GM13977 (cell line): ENCODE measurements around the gene UCK2.

ENCODE experiments used
- DNase-seq: peaks from one replicate; pipeline ENCODE4 v3.0.0; 2012; ENCODE audit warnings: low spot score
- in situ Hi-C: fragments of 300-500 bp; cut with MboI; formaldehyde crosslinking; loops from one replicate; pipeline ENCODE4 v1.12.0; 2022; ENCODE audit warnings: low sequenced_read_pairs, low pct_unique_long_range_greater_than_20kb, mixed read lengths, inconsistent platforms; ENCODE audit not compliant: unreplicated experiment
- TF ChIP-seq, protein P1 (sequence below): IDR thresholded peaks from 2 replicates; pipeline ENCODE4 v1.5.1; 2012; ENCODE audit warnings: mild to moderate bottlenecking, control low read depth; ENCODE audit not compliant: insufficient read depth; ENCODE audit errors: extremely low read depth, missing control alignments

Gene UCK2

GRCh38 chr1:165945911-165946310 lies 118.5 kb downstream of the UCK2 start:
- in situ Hi-C loops = no loop called here
- TF ChIP-seq, protein P1, sequence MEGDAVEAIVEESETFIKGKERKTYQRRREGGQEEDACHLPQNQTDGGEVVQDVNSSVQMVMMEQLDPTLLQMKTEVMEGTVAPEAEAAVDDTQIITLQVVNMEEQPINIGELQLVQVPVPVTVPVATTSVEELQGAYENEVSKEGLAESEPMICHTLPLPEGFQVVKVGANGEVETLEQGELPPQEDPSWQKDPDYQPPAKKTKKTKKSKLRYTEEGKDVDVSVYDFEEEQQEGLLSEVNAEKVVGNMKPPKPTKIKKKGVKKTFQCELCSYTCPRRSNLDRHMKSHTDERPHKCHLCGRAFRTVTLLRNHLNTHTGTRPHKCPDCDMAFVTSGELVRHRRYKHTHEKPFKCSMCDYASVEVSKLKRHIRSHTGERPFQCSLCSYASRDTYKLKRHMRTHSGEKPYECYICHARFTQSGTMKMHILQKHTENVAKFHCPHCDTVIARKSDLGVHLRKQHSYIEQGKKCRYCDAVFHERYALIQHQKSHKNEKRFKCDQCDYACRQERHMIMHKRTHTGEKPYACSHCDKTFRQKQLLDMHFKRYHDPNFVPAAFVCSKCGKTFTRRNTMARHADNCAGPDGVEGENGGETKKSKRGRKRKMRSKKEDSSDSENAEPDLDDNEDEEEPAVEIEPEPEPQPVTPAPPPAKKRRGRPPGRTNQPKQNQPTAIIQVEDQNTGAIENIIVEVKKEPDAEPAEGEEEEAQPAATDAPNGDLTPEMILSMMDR = no peak

GRCh38 chr1:165947797-165948455 lies 120.5 kb downstream of the UCK2 start:
- in situ Hi-C loops = no loop called here
- TF ChIP-seq, protein P1 = no peak
- DNase-seq = no peak

More at GRCh38 chr1:165945911-165946310, 118.5 kb downstream of the UCK2 start:
- DNase-seq = no peak

GRCh38 chr1:165949335-165950130 lies 122.1 kb downstream of the UCK2 start:
- TF ChIP-seq, protein P1 = no peak
- in situ Hi-C loops = no loop called here
- DNase-seq = no peak

DNA sequence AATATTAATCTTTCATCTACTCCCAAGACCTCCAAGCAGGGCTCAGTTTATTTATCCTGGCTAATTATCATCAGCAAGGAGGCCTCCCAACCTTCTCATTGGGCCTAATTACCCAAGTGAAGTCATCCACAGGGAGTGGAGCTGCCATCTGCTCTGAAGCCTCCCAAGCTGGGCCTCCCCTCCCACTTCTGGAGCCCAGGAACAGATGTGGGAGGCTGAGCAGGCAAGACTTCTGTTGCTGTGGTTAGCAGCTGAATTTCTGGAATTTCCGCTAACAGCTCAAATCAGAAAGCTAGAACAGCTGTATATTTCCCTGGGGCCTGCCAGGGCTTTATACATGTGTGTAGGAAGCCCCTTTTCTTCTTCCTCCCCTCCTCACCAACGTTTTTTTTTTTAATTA lies 127.5 kb downstream of the UCK2 start:
- in situ Hi-C loops = no loop called here
- DNase-seq = no peak
- TF ChIP-seq, protein P1 = no peak

DNA sequence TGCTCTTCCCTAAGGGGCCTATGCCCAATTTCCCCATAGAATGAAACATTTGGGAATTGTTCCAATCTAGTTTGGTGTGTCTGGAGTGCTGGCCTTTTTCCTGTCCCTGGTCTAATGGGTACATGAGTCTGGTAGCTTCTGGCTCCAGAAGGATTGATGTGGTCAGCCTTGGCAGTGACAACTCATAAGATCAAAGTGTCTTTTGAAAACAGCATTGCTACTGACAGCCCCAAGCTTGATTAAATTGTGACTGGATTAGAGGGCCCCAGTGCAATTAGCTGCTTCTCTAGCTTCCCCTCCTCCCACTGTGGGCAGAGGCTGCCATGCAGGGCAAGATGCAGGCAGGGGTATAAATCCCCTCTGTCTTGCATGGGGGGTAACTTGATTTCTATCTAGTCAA lies 130.9 kb downstream of the UCK2 start:
- DNase-seq = no peak
- in situ Hi-C loops = no loop called here
- TF ChIP-seq, protein P1 = no peak

GRCh38 chr1:165960136-165960535 lies 132.7 kb downstream of the UCK2 start:
- TF ChIP-seq, protein P1 = no peak
- no peak for DNase-seq

More at GRCh38 chr1:165960136-165960535, 132.7 kb downstream of the UCK2 start:
- in situ Hi-C loops = no loop called here
